Measurements from ENCODE around the gene PDLIM3.

Gene PDLIM3

GRCh38 chr4:185468999-185469398 is 66.3 kb downstream of the PDLIM3 start:
- Histone ChIP-seq H3K4ac (ENCODE audit: low read depth in 1 of 2, low read length in 2 of 2) (no peak overlapping the region), H3K79me1 (replicated peaks; ENCODE audit: low read length, poor library complexity, severe bottlenecking) (no peaks in the 10 kb centered on the region), H3K4me3 (ENCODE audit: insufficient read depth in 1 of 2, low read depth in 1 of 2, low read length in 2 of 2) (no peak overlapping the region), H3K4me2 (ENCODE audit: low read length, poor library complexity, severe bottlenecking) (no peak overlapping the region), H3K18ac (ENCODE audit: low read depth in 1 of 2, low read length in 2 of 2) (no peak overlapping the region), H3K14ac (ENCODE audit: low read length in 2 of 2) (no peak overlapping the region), H3K9ac (ENCODE audit: low read length) (no peak overlapping the region), H4K91ac (ENCODE audit: low read length) (no peak overlapping the region), H3K36me3 (ENCODE audit: control insufficient read depth in 1 of 2, insufficient read depth in 2 of 2, low read depth in 1 of 2, low read length in 2 of 2) (no peaks in the 10 kb centered on the region), H2BK120ac (ENCODE audit: low read depth, low read length) (no peak overlapping the region), H2AK5ac (ENCODE audit: low read length, severe bottlenecking) (no peak overlapping the region), H2BK5ac (ENCODE audit: low read depth, low read length, poor library complexity, severe bottlenecking) (no peak overlapping the region), H3K4me1 (ENCODE audit: control insufficient read depth, insufficient read depth, low read depth, low read length) (peaks cover 8% of the 10 kb centered on the region), H3K23ac (ENCODE audit: low read length in 2 of 2) (no peak overlapping the region), H2BK15ac (ENCODE audit: low read depth, poor library complexity, severe bottlenecking) (no peak overlapping the region), H3K27me3 (ENCODE audit: control insufficient read depth in 1 of 2, insufficient read depth in 1 of 2, low read length in 2 of 2) (peaks cover 6 to 19% of the 10 kb centered on the region in 2 experiments), H3K9me3 (ENCODE audit: control insufficient read depth, low read length) (no peaks in the 10 kb centered on the region), H3K27ac (ENCODE audit: low read length, poor library complexity, severe bottlenecking) (no peak overlapping the region), H4K8ac (ENCODE audit: low read length) (no peak overlapping the region), H2AFZ (ENCODE audit: low read depth, low read length) (no peak overlapping the region), H2BK12ac (ENCODE audit: low read length in 2 of 2) (no peak overlapping the region)
- DNase-seq: no peak
- 88% methylated on average over 2 of the region's 2 CpGs for WGBS

GRCh38 chr4:185467991-185468390 is 67.3 kb downstream of the PDLIM3 start:
- H3K9ac ChIP-seq (ENCODE audit: low read length): no peak overlapping the region
- no peak for DNase-seq
- H2AFZ ChIP-seq (ENCODE audit: low read depth, low read length): no peak overlapping the region
- H3K79me1 ChIP-seq (replicated peaks; ENCODE audit: low read length, poor library complexity, severe bottlenecking): no peaks in the 10 kb centered on the region
- no peak overlapping the region for H2BK5ac ChIP-seq (ENCODE audit: low read depth, low read length, poor library complexity, severe bottlenecking)
- H2BK120ac ChIP-seq (ENCODE audit: low read depth, low read length): no peak overlapping the region
- no peaks in the 10 kb centered on the region for H3K9me3 ChIP-seq (ENCODE audit: control insufficient read depth, low read length)
- 90% methylated on average over 6 of the region's 8 CpGs for WGBS
- H2BK12ac ChIP-seq (ENCODE audit: low read length in 2 of 2): no peak overlapping the region
- peaks cover 8% of the 10 kb centered on the region for H3K4me1 ChIP-seq (ENCODE audit: control insufficient read depth, insufficient read depth, low read depth, low read length)
- no peak overlapping the region for H3K4me2 ChIP-seq (ENCODE audit: low read length, poor library complexity, severe bottlenecking)
- H3K4me3 ChIP-seq (ENCODE audit: insufficient read depth in 1 of 2, low read depth in 1 of 2, low read length in 2 of 2): no peak overlapping the region
- H4K8ac ChIP-seq (ENCODE audit: low read length): peak overlapping the region; percentile 21
- no peak overlapping the region for H4K91ac ChIP-seq (ENCODE audit: low read length)
- no peak overlapping the region for H3K27ac ChIP-seq (ENCODE audit: low read length, poor library complexity, severe bottlenecking)
- H3K23ac ChIP-seq (ENCODE audit: low read length in 2 of 2): no peak overlapping the region
- no peak overlapping the region for H2AK5ac ChIP-seq (ENCODE audit: low read length, severe bottlenecking)
- H3K27me3 ChIP-seq (ENCODE audit: control insufficient read depth in 1 of 2, insufficient read depth in 1 of 2, low read length in 2 of 2): peaks cover 6 to 22% of the 10 kb centered on the region in 2 experiments
- no peaks in the 10 kb centered on the region for H3K36me3 ChIP-seq (ENCODE audit: control insufficient read depth in 1 of 2, insufficient read depth in 2 of 2, low read depth in 1 of 2, low read length in 2 of 2)
- no peak overlapping the region for H3K4ac ChIP-seq (ENCODE audit: low read depth in 1 of 2, low read length in 2 of 2)
- H2BK15ac ChIP-seq (ENCODE audit: low read depth, poor library complexity, severe bottlenecking): no peak overlapping the region
- no peak overlapping the region for H3K14ac ChIP-seq (ENCODE audit: low read length in 2 of 2)
- no peak overlapping the region for H3K18ac ChIP-seq (ENCODE audit: low read depth in 1 of 2, low read length in 2 of 2)

- Histone ChIP-seq H3K18ac (ENCODE audit: low read depth in 1 of 2, low read length in 2 of 2) (no peak overlapping the region), H2BK12ac (ENCODE audit: low read length in 2 of 2) (no peak overlapping the region), H3K4me2 (ENCODE audit: low read length, poor library complexity, severe bottlenecking) (no peak overlapping the region), H3K27ac (ENCODE audit: low read length, poor library complexity, severe bottlenecking) (no peak overlapping the region), H2AK5ac (ENCODE audit: low read length, severe bottlenecking) (no peak overlapping the region), H3K4me3 (ENCODE audit: insufficient read depth in 1 of 2, low read depth in 1 of 2, low read length in 2 of 2) (peak overlapping the region in 1 of 2 experiments; percentile 67), H3K9me3 (ENCODE audit: control insufficient read depth, low read length) (no peaks in the 10 kb centered on the region), H3K79me1 (replicated peaks; ENCODE audit: low read length, poor library complexity, severe bottlenecking) (no peaks in the 10 kb centered on the region), H2BK120ac (ENCODE audit: low read depth, low read length) (no peak overlapping the region), H2BK5ac (ENCODE audit: low read depth, low read length, poor library complexity, severe bottlenecking) (no peak overlapping the region), H2BK15ac (ENCODE audit: low read depth, poor library complexity, severe bottlenecking) (no peak overlapping the region), H3K36me3 (ENCODE audit: control insufficient read depth in 1 of 2, insufficient read depth in 2 of 2, low read depth in 1 of 2, low read length in 2 of 2) (no peaks in the 10 kb centered on the region), H3K9ac (ENCODE audit: low read length) (peak overlapping the region; percentile 70), H2AFZ (ENCODE audit: low read depth, low read length) (no peak overlapping the region), H3K4ac (ENCODE audit: low read depth in 1 of 2, low read length in 2 of 2) (no peak overlapping the region), H3K27me3 (ENCODE audit: control insufficient read depth in 1 of 2, insufficient read depth in 1 of 2, low read length in 2 of 2) (peaks cover 6 to 22% of the 10 kb centered on the region in 2 experiments), H4K8ac (ENCODE audit: low read length) (no peak overlapping the region), H3K4me1 (ENCODE audit: control insufficient read depth, insufficient read depth, low read depth, low read length) (peaks cover 7% of the 10 kb centered on the region), H4K91ac (ENCODE audit: low read length) (no peak overlapping the region), H3K23ac (ENCODE audit: low read length in 2 of 2) (no peak overlapping the region), H3K14ac (ENCODE audit: low read length in 2 of 2) (no peak overlapping the region)
- no peak for DNase-seq
- WGBS: 87% methylated on average over 2 of the region's 4 CpGs
Measured at GRCh38 chr4:185467101-185467500, 68.2 kb downstream of the PDLIM3 start.

- H3K27me3 ChIP-seq (ENCODE audit: control insufficient read depth in 1 of 2, insufficient read depth in 1 of 2, low read length in 2 of 2): peaks cover 6 to 25% of the 10 kb centered on the region in 2 experiments
- H4K91ac ChIP-seq (ENCODE audit: low read length): no peak overlapping the region
- H3K36me3 ChIP-seq (ENCODE audit: control insufficient read depth in 1 of 2, insufficient read depth in 2 of 2, low read depth in 1 of 2, low read length in 2 of 2): no peaks in the 10 kb centered on the region
- no peak overlapping the region for H2AK5ac ChIP-seq (ENCODE audit: low read length, severe bottlenecking)
- no peak overlapping the region for H3K4ac ChIP-seq (ENCODE audit: low read depth in 1 of 2, low read length in 2 of 2)
- DNase-seq: no peak
- H2BK12ac ChIP-seq (ENCODE audit: low read length in 2 of 2): no peak overlapping the region
- no peak overlapping the region for H3K14ac ChIP-seq (ENCODE audit: low read length in 2 of 2)
- no peak overlapping the region for H2BK120ac ChIP-seq (ENCODE audit: low read depth, low read length)
- peaks cover 3% of the 10 kb centered on the region for H3K4me1 ChIP-seq (ENCODE audit: control insufficient read depth, insufficient read depth, low read depth, low read length)
- H2AFZ ChIP-seq (ENCODE audit: low read depth, low read length): peak overlapping the region; percentile 23
- H4K8ac ChIP-seq (ENCODE audit: low read length): no peak overlapping the region
- H2BK5ac ChIP-seq (ENCODE audit: low read depth, low read length, poor library complexity, severe bottlenecking): no peak overlapping the region
- H3K4me2 ChIP-seq (ENCODE audit: low read length, poor library complexity, severe bottlenecking): no peak overlapping the region
- no peaks in the 10 kb centered on the region for H3K9me3 ChIP-seq (ENCODE audit: control insufficient read depth, low read length)
- no peak overlapping the region for H3K18ac ChIP-seq (ENCODE audit: low read depth in 1 of 2, low read length in 2 of 2)
- no peak overlapping the region for H3K23ac ChIP-seq (ENCODE audit: low read length in 2 of 2)
- no peaks in the 10 kb centered on the region for H3K79me1 ChIP-seq (replicated peaks; ENCODE audit: low read length, poor library complexity, severe bottlenecking)
- H3K4me3 ChIP-seq (ENCODE audit: insufficient read depth in 1 of 2, low read depth in 1 of 2, low read length in 2 of 2): no peak overlapping the region
- whole genome bisulfite sequencing: 93% methylated on average over 3 of the region's 3 CpGs
- H3K9ac ChIP-seq (ENCODE audit: low read length): no peak overlapping the region
- no peak overlapping the region for H2BK15ac ChIP-seq (ENCODE audit: low read depth, poor library complexity, severe bottlenecking)
- H3K27ac ChIP-seq (ENCODE audit: low read length, poor library complexity, severe bottlenecking): no peak overlapping the region
Measured at GRCh38 chr4:185465707-185466106, 69.6 kb downstream of the PDLIM3 start.

Data from mesenchymal stem cell (in vitro differentiated cells and primary cell).